GM18519 (cell line): ENCODE measurements around the gene HIBCH.
"Not testable (repeated sequence)": the region's sequence is repeated elsewhere in the genome, so short reads cannot be mapped to it uniquely, and the experiment has no call there.

ENCODE experiments used
- ATAC-seq: cut with Tn5 transposase; IDR thresholded peaks from one replicate; pipeline ENCODE4 v1.9.1; 2021; ENCODE audit warnings: mild to moderate bottlenecking, moderate library complexity; ENCODE audit not compliant: unreplicated experiment, low FRiP score

Gene HIBCH

DNA sequence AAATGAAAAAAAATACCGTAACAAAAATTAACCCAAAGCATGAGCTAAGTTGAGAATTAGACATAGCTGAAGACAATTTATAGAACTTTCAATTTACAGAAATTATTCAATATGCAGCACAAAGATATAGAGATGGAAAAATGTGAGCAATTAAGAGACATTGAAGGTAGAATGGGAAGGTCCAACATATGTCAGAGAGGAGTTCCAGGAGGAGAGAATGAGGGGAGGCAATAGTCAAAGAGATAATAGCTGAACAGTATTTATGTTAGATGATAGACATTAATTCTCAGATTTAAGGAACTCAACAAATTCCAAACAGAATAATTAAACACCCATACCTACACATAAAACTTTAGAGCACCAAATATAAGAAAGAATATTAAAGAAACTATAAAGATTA lies 154.1 kb downstream of the HIBCH start:
- no peak for ATAC-seq

- ATAC-seq, result no peak
These were observed 156.8 kb downstream of the HIBCH start for GRCh38 chr2:190162851-190163250.

- ATAC-seq, result no peak
These were observed 160.2 kb downstream of the HIBCH start for GRCh38 chr2:190159453-190159852.

DNA sequence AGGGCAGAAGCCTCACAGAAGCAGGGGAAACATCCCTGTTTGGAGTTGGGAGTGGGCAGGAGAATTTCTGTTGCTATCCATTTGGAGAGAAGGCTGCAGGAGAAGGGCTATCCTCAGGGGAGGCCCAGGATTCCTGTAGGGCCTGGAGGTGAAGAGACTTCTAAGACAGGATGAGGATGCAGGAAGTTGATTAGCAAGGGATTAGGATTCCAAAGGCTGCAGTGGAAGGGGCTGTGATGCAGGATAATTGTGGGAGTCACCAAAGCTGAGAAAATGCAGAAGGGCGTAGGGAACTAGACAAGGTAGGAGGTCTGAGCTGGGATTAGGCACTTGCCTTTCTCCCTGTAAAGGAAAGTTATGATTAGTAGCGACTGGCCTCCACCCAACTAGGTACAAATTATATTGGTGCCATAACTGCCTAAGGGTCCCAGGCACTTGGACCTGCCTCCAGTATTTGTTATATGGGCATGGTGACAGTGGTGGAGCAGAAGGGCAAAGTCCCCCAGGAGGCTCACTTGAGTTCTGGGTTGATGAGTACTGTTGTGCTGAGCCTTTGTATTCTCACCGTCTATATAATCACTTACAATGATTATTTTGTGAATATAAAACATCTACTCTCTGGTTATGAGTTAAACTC lies 160.7 kb downstream of the HIBCH start:
- no peak for ATAC-seq

DNA sequence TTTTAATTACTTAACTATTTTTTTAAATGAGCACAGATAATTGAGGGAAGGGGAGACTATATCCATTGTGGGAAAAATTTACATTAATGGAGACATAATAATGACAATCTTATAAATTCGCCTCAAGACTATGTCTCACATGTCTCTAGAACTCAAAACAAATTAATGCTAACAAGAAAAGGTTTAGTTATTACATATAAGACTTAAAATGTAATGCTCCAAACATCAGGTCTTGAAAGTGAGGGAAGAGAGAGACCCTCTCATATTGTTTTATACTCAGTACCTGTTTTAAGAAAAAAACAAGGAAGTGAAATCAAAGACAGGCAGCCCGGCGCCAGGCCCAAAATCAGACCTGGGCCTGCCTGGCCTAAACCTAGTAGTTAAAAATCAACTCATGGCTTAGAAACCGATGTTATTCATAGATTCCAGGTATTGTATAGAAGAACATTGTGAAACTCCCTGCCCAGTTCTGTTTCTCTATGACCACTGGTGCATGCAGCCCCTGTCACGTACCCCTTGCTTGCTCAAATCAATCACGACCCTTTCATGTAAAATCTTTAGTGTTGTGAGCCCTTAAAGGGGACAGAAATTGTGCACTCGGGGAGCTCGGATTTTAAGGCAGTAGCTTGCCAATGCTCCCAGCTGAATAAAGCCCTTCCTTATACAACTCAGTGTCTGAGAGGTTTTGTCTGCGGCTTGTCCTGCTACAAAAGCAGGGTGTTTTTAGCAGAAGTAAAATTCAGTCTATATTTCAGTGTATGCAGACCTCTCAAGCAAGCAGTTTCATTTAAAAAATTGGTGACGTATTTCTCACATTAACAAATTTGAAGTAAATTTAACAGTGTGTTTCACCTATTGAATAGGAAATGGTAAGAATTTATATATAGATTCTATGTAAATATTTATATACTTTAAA lies 161.8 kb downstream of the HIBCH start:
- not testable (repeated sequence) for ATAC-seq

- no peak for ATAC-seq
These were observed 163.0 kb downstream of the HIBCH start for GRCh38 chr2:190156530-190157212.
